CD14-positive monocyte (primary cell): Measurements from ENCODE around the gene ACER1. TPM values are rescaled to one million over a fixed set of nuclear protein-coding genes. Genes with fewer than 3 reads are reported as not detected.

ENCODE experiments used
- DNase-seq, 3 donors: peaks; one replicate each; pipeline ENCODE4 v3.0.0-alpha.2; 2011 to 2022
- H2AFZ ChIP-seq: 2 replicates; pipeline ENCODE4 v1.6.0; 2012; ENCODE audit warnings: mild to moderate bottlenecking, low read depth, low read length, inconsistent platforms; ENCODE audit not compliant: insufficient read depth, poor library complexity, severe bottlenecking
- H3K27ac ChIP-seq, 2 donors: 1 replicate in 1 of 2; 2 replicates in 1 of 2; pipeline ENCODE4 v1.5.1; 2012 to 2013; ENCODE audit warnings: low read length in 2 of 2, control low read depth in 1 of 2, inconsistent platforms in 1 of 2, low read depth in 1 of 2, mild to moderate bottlenecking in 1 of 2
- H3K27me3 ChIP-seq, 2 donors: one replicate each; pipeline versions ENCODE4 v1.6.0 to v1.6.1; 2011 to 2013; ENCODE audit warnings: low read length in 2 of 2; ENCODE audit not compliant: control insufficient read depth in 2 of 2, insufficient read depth in 2 of 2
- H3K36me3 ChIP-seq, 2 donors: replicated peaks in 1 of 2; 1 replicate in 1 of 2; 2 replicates in 1 of 2; pipeline versions ENCODE4 v1.5.1 to v1.6.1; 2012 to 2013; ENCODE audit warnings: low read length in 2 of 2, control low read depth in 1 of 2, inconsistent platforms in 1 of 2, mild to moderate bottlenecking in 1 of 2; ENCODE audit not compliant: insufficient read depth in 2 of 2, control insufficient read depth in 1 of 2
- H3K4me1 ChIP-seq, 2 donors: 1 replicate in 1 of 2; 2 replicates in 1 of 2; pipeline versions ENCODE4 v1.5.1 to v1.6.1; 2012 to 2013; ENCODE audit warnings: low read length in 2 of 2, control low read depth in 1 of 2, inconsistent platforms in 1 of 2, mild to moderate bottlenecking in 1 of 2, moderate library complexity in 1 of 2; ENCODE audit not compliant: insufficient read depth in 2 of 2, control insufficient read depth in 1 of 2
- H3K4me2 ChIP-seq: replicated peaks from 2 replicates; pipeline ENCODE3; 2012; ENCODE audit warnings: low read length, moderate library complexity, mild to moderate bottlenecking; ENCODE audit not compliant: poor library complexity, severe bottlenecking; ENCODE audit errors: extremely low read depth
- H3K4me3 ChIP-seq, 3 experiments: fragments of 200-600 bp in 1 of 3; sonication (generic) in 1 of 3; replicated peaks in 1 of 3; 1 replicate in 2 of 3; 2 replicates in 1 of 3; pipeline ENCODE4 v1.5.1; 2011 to 2013; ENCODE audit warnings: low read length in 3 of 3, mild to moderate bottlenecking in 3 of 3, control low read depth in 2 of 3, low read depth in 2 of 3, inconsistent platforms in 1 of 3, moderate library complexity in 1 of 3
- H3K79me2 ChIP-seq: 2 replicates; pipeline ENCODE4 v1.6.0; 2012; ENCODE audit warnings: mild to moderate bottlenecking, control low read depth, inconsistent platforms, low read length, moderate library complexity; ENCODE audit not compliant: insufficient read depth
- H3K9ac ChIP-seq: 2 replicates; pipeline ENCODE4 v1.6.0; 2017; ENCODE audit warnings: low read length, mild to moderate bottlenecking; ENCODE audit not compliant: insufficient read depth, poor library complexity, severe bottlenecking
- H3K9me3 ChIP-seq, 2 donors: replicated peaks in 1 of 2; 1 replicate in 1 of 2; 2 replicates in 1 of 2; pipeline versions ENCODE4 v1.5.1 to v1.6.1; 2012 to 2013; ENCODE audit warnings: low read length in 2 of 2, control low read depth in 1 of 2; ENCODE audit not compliant: control insufficient read depth in 1 of 2, insufficient read depth in 1 of 2
- H4K20me1 ChIP-seq: 2 replicates; pipeline ENCODE4 v1.6.0; 2012; ENCODE audit warnings: mild to moderate bottlenecking, low read length, control low read depth, moderate library complexity; ENCODE audit not compliant: insufficient read depth
- H3K27ac Mint-ChIP-seq, 7 donors: one replicate each; pipeline ENCODE4 v1.8.0; 2020; ENCODE audit warnings: mild to moderate bottlenecking in 7 of 7, mixed read lengths in 7 of 7, moderate library complexity in 6 of 7, inconsistent platforms in 2 of 7
- H3K27me3 Mint-ChIP-seq, 3 donors: one replicate each; pipeline ENCODE4 v1.8.0; 2021 to 2022; ENCODE audit warnings: low read depth in 3 of 3, mild to moderate bottlenecking in 3 of 3, mixed read lengths in 3 of 3, moderate library complexity in 3 of 3, inconsistent platforms in 1 of 3
- H3K36me3 Mint-ChIP-seq, 2 donors: one replicate each; pipeline ENCODE4 v1.8.0; 2020; ENCODE audit warnings: mixed read lengths in 2 of 2, inconsistent platforms in 1 of 2, mild to moderate bottlenecking in 1 of 2
- H3K4me1 Mint-ChIP-seq: one replicate; pipeline ENCODE4 v1.8.0; 2020; ENCODE audit warnings: mild to moderate bottlenecking, mixed read lengths
- H3K4me3 Mint-ChIP-seq, 2 donors: one replicate each; pipeline ENCODE4 v1.8.0; 2020; ENCODE audit warnings: mild to moderate bottlenecking in 2 of 2, mixed read lengths in 2 of 2, moderate library complexity in 1 of 2
- H3K9me3 Mint-ChIP-seq, 7 donors: one replicate each; pipeline ENCODE4 v1.8.0; 2020 to 2022; ENCODE audit warnings: mixed read lengths in 7 of 7, mild to moderate bottlenecking in 6 of 7, moderate library complexity in 6 of 7, inconsistent platforms in 2 of 7
- WGBS: methylation state at CpG from one replicate; pipeline ENCODE4 v1.1.5; 2013; ENCODE audit warnings: missing lambda C conversion rate; ENCODE audit not compliant: insufficient coverage; 5-methylcytosine and 5-hydroxymethylcytosine counted together
- intact Hi-C, 2 donors: fragments of 100-400 bp; cut with micrococcal nuclease; formaldehyde crosslinking; loops; one replicate each; pipeline versions ENCODE4 v1.15.0 to v1.15.1; 2023
- polyA plus RNA-seq, 3 donors: library from polyadenylated mRNA; depleted of rRNA in 1 of 3; unstranded in 2 of 3; stranded (reverse) in 1 of 3; fragments of 300-500 nt in 2 of 3; fragments of >200 nt in 1 of 3; fragmentation: Illumina TruSeq in 2 of 3; gene quantifications; 1 replicate in 2 of 3; 2 replicates in 1 of 3; pipeline ENCODE4 v1.2.3, GENCODE V29; 2012 to 2021
- TF ChIP-seq, protein P1 (sequence below): fragments of 200-600 bp; IDR thresholded peaks from one replicate; pipeline ENCODE4 v1.8.0; 2022; ENCODE audit warnings: antibody characterized with exemption, mild to moderate bottlenecking

The ACER1 gene
- polyA plus RNA-seq, 3 donors: not detected

DNA sequence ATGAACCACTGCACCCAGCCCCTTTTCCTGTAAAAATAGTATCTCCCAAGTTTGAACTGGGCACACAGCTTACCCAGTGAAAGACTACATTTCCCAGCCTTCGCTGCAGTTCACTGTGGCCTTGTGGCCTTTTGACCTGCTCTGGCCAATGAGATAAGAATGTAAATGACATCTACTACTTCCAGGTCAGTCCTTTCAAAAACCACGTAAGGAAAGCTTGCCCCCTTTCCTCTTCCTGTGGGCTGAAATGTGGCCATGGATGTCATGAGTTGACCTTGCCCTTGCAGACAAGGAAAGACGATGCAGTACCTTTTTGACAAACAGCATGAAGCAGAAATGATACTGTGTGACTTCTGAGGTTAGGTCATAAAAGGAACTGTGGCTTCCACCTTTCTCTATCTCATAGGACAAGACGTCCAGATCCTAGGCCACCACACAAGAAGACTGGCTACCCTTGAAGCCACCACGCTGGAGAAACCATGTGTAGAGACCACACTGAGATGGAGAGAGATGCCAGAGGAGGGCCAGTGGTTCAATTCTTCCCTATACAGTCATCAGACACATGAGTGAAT lies 19.9 kb downstream of the ACER1 start:
- H3K9me3 ChIP-seq: peaks cover 7 to 16% of the 10 kb centered on the region in 2 donors
- no peak overlapping the region for H3K4me2 ChIP-seq
- no peak overlapping the region for H3K27ac ChIP-seq
- peak overlapping the region in 1 of 7 donors; percentile 42 for H3K27ac Mint-ChIP-seq
- DNase-seq: no peak
- no peak overlapping the region for H3K4me3 ChIP-seq
- no peaks in the 10 kb centered on the region for H3K36me3 ChIP-seq
- no peaks in the 10 kb centered on the region for H3K4me1 ChIP-seq
- peaks cover 5 to 21% (median 16%) of the 10 kb centered on the region in 7 donors for H3K9me3 Mint-ChIP-seq
- H3K4me3 Mint-ChIP-seq: no peak overlapping the region
- no peaks in the 10 kb centered on the region for H3K79me2 ChIP-seq
- TF ChIP-seq, protein P1, sequence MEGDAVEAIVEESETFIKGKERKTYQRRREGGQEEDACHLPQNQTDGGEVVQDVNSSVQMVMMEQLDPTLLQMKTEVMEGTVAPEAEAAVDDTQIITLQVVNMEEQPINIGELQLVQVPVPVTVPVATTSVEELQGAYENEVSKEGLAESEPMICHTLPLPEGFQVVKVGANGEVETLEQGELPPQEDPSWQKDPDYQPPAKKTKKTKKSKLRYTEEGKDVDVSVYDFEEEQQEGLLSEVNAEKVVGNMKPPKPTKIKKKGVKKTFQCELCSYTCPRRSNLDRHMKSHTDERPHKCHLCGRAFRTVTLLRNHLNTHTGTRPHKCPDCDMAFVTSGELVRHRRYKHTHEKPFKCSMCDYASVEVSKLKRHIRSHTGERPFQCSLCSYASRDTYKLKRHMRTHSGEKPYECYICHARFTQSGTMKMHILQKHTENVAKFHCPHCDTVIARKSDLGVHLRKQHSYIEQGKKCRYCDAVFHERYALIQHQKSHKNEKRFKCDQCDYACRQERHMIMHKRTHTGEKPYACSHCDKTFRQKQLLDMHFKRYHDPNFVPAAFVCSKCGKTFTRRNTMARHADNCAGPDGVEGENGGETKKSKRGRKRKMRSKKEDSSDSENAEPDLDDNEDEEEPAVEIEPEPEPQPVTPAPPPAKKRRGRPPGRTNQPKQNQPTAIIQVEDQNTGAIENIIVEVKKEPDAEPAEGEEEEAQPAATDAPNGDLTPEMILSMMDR: no peak
- H3K9ac ChIP-seq: no peak overlapping the region
- peaks cover 6 to 16% (median 12%) of the 10 kb centered on the region in 3 donors for H3K27me3 Mint-ChIP-seq
- 100% methylated on average over 1 of the region's 5 CpGs for WGBS
- intact Hi-C loops: no loop called here
- no peaks in the 10 kb centered on the region for H3K27me3 ChIP-seq
- H3K4me1 Mint-ChIP-seq: no peaks in the 10 kb centered on the region
- H4K20me1 ChIP-seq: no peaks in the 10 kb centered on the region
- H2AFZ ChIP-seq: no peak overlapping the region
- no peaks in the 10 kb centered on the region for H3K36me3 Mint-ChIP-seq

DNA sequence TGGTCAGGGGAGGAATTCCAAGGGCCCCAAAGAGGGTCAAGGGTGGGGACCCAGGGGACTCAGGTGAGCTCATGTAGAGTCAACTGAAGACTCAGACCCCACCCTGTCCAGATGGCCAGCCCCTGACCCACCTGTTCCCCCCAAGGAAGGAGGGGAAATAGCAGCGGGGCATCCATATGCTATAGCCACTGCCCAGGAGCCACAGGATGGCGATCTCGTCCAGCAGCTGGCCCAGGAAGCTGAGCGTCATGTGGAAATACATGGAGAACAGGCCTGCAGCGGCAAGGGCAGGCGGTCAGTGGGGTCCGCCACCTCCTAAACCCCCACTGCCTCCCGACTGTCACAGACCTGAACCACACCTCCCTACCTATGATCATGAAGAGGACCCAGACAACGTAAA lies 21.4 kb downstream of the ACER1 start:
- Histone ChIP-seq H3K27me3 (no peaks in the 10 kb centered on the region), H3K27ac (no peak overlapping the region), H3K4me2 (no peak overlapping the region), H3K36me3 (no peaks in the 10 kb centered on the region), H3K9me3 (peaks cover 7 to 16% of the 10 kb centered on the region in 2 donors), H3K4me3 (no peak overlapping the region), H3K4me1 (no peaks in the 10 kb centered on the region), H3K9ac (no peak overlapping the region), H3K79me2 (no peaks in the 10 kb centered on the region), H2AFZ (no peak overlapping the region), H4K20me1 (no peaks in the 10 kb centered on the region)
- 73% methylated on average over 4 of the region's 9 CpGs for WGBS
- Mint-ChIP-seq H3K9me3 (peaks cover 5 to 21% (median 16%) of the 10 kb centered on the region in 7 donors), H3K4me1 (no peaks in the 10 kb centered on the region), H3K36me3 (no peaks in the 10 kb centered on the region), H3K27me3 (peaks cover 6 to 16% (median 9%) of the 10 kb centered on the region in 3 donors), H3K4me3 (no peak overlapping the region), H3K27ac (no peak overlapping the region)
- TF ChIP-seq, protein P1: no peak
- no peak for DNase-seq
- intact Hi-C loops: no loop called here
